ENCODE measurements around the gene BCAP31. TPM values are rescaled to one million over a fixed set of nuclear protein-coding genes. Genes with fewer than 3 reads are reported as not detected.
"Not testable (repeated sequence)": the region's sequence is repeated elsewhere in the genome, so short reads cannot be mapped to it uniquely, and the experiment has no call there.

The BCAP31 gene
- total RNA-seq, 1 donor from 2014 or later: 124 TPM

GRCh38 chrX:153700376-153700945 lies 23.7 kb downstream of the BCAP31 start:
- intact Hi-C loops (cut with DNase I): no loop called here
- DNase-seq (ENCODE audit: low spot score) (no peak), ATAC-seq (no peak)

GRCh38 chrX:153699784-153700371 lies 24.3 kb downstream of the BCAP31 start:
- ATAC-seq; DNase-seq (ENCODE audit: low spot score); intact Hi-C loops (cut with DNase I): not testable (repeated sequence)

- intact Hi-C loops (cut with DNase I); DNase-seq (ENCODE audit: low spot score): not testable (repeated sequence)
Observed at GRCh38 chrX:153699210-153699783, 24.9 kb downstream of the BCAP31 start.

GRCh38 chrX:153697924-153698865 lies 26.0 kb downstream of the BCAP31 start:
- ATAC-seq (no peak), DNase-seq (ENCODE audit: low spot score) (no peak)

More at GRCh38 chrX:153699210-153699783, 24.9 kb downstream of the BCAP31 start:
- ATAC-seq: not testable (repeated sequence)

GRCh38 chrX:153696986-153697722 lies 27.0 kb downstream of the BCAP31 start:
- intact Hi-C loops (cut with DNase I); DNase-seq (ENCODE audit: low spot score); ATAC-seq: not testable (repeated sequence)

More at GRCh38 chrX:153697924-153698865, 26.0 kb downstream of the BCAP31 start:
- intact Hi-C loops (cut with DNase I): no loop called here

GRCh38 chrX:153696538-153696937 lies 27.6 kb downstream of the BCAP31 start:
- DNase-seq (ENCODE audit: low spot score); ATAC-seq; intact Hi-C loops (cut with DNase I): not testable (repeated sequence)

- ATAC-seq: no peak
- intact Hi-C loops (cut with DNase I): no loop called here
- DNase-seq (ENCODE audit: low spot score): no peak
Observed at GRCh38 chrX:153696100-153696499, 28.1 kb downstream of the BCAP31 start.

GRCh38 chrX:153694687-153695270 lies 29.4 kb downstream of the BCAP31 start:
- ATAC-seq: no peak
- intact Hi-C loops (cut with DNase I): no loop called here
- no peak for DNase-seq (ENCODE audit: low spot score)

GRCh38 chrX:153694256-153694655 lies 29.9 kb downstream of the BCAP31 start:
- ATAC-seq; intact Hi-C loops (cut with DNase I); DNase-seq (ENCODE audit: low spot score): not testable (repeated sequence)

GRCh38 chrX:153693216-153694086 lies 30.7 kb downstream of the BCAP31 start:
- intact Hi-C loops (cut with DNase I): no loop called here
- DNase-seq (ENCODE audit: low spot score): no peak
- ATAC-seq: no peak

GRCh38 chrX:153692611-153693156 lies 31.5 kb downstream of the BCAP31 start:
- intact Hi-C loops (cut with DNase I): no loop called here
- ATAC-seq: no peak

GRCh38 chrX:153692003-153692402 lies 32.2 kb downstream of the BCAP31 start:
- ATAC-seq: no peak
- intact Hi-C loops (cut with DNase I): no loop called here
- DNase-seq (ENCODE audit: low spot score): no peak

More at GRCh38 chrX:153692611-153693156, 31.5 kb downstream of the BCAP31 start:
- DNase-seq (ENCODE audit: low spot score): no peak

GRCh38 chrX:153691032-153691827 lies 33.0 kb downstream of the BCAP31 start:
- intact Hi-C loops (cut with DNase I); ATAC-seq; DNase-seq (ENCODE audit: low spot score): not testable (repeated sequence)

GRCh38 chrX:153690466-153690865 lies 33.7 kb downstream of the BCAP31 start:
- DNase-seq (ENCODE audit: low spot score) (no peak), ATAC-seq (no peak)
- intact Hi-C loops (cut with DNase I): no loop called here

GRCh38 chrX:153689654-153690465 lies 34.3 kb downstream of the BCAP31 start:
- DNase-seq (ENCODE audit: low spot score): no peak
- intact Hi-C loops (cut with DNase I): no loop called here
- ATAC-seq: no peak

Measured in sciatic nerve (tissue), 2 donors.